KG1 (cell line): ENCODE measurements around the gene NLGN1.
"Not testable (repeated sequence)": the region's sequence is repeated elsewhere in the genome, so short reads cannot be mapped to it uniquely, and the experiment has no call there.

ENCODE experiments used
- DNase-seq: peaks from one replicate; lab custom pipeline; 2025; lab: John Stamatoyannopoulos, UW

Gene NLGN1

GRCh38 chr3:173429527-173429926 is 32.0 kb downstream of the NLGN1 start:
- DNase-seq = no peak

GRCh38 chr3:173430576-173430975 is 33.0 kb downstream of the NLGN1 start:
- no peak for DNase-seq

GRCh38 chr3:173439004-173439403 is 41.5 kb downstream of the NLGN1 start:
- DNase-seq = no peak

GRCh38 chr3:173440514-173440913 is 43.0 kb downstream of the NLGN1 start:
- no peak for DNase-seq

GRCh38 chr3:173451561-173451960 is 54.0 kb downstream of the NLGN1 start:
- DNase-seq = not testable (repeated sequence)

- no peak for DNase-seq
Observed at GRCh38 chr3:173463250-173463649, 65.7 kb downstream of the NLGN1 start.

- no peak for DNase-seq
Observed at GRCh38 chr3:173465112-173465511, 67.6 kb downstream of the NLGN1 start.

GRCh38 chr3:173465898-173466678 is 68.5 kb downstream of the NLGN1 start:
- DNase-seq = no peak

GRCh38 chr3:173467501-173467900 is 70.0 kb downstream of the NLGN1 start:
- no peak for DNase-seq

- no peak for DNase-seq
Observed at GRCh38 chr3:173473237-173473636, 75.7 kb downstream of the NLGN1 start.

- no peak for DNase-seq
Observed at GRCh38 chr3:173479301-173479700, 81.8 kb downstream of the NLGN1 start.

- no peak for DNase-seq
Observed at GRCh38 chr3:173501931-173502489, 104.5 kb downstream of the NLGN1 start.

- DNase-seq = no peak
Observed at GRCh38 chr3:173502983-173503568, 105.5 kb downstream of the NLGN1 start.

GRCh38 chr3:173510565-173510964 is 113.0 kb downstream of the NLGN1 start:
- DNase-seq = no peak

- no peak for DNase-seq
Observed at GRCh38 chr3:173513123-173513522, 115.6 kb downstream of the NLGN1 start.

GRCh38 chr3:173529062-173529711 is 131.6 kb downstream of the NLGN1 start:
- DNase-seq = no peak

GRCh38 chr3:173531602-173532001 is 134.1 kb downstream of the NLGN1 start:
- no peak for DNase-seq

- DNase-seq = no peak
Observed at GRCh38 chr3:173538410-173538809, 140.9 kb downstream of the NLGN1 start.

GRCh38 chr3:173545590-173545989 is 148.0 kb downstream of the NLGN1 start:
- DNase-seq = not testable (repeated sequence)

- no peak for DNase-seq
Observed at GRCh38 chr3:173547070-173547469, 149.5 kb downstream of the NLGN1 start.

GRCh38 chr3:173548261-173548660 is 150.7 kb downstream of the NLGN1 start:
- no peak for DNase-seq

GRCh38 chr3:173552526-173552925 is 155.0 kb downstream of the NLGN1 start:
- no peak for DNase-seq
